ENCODE measurements around the gene EGFLAM.

The EGFLAM gene

GRCh38 chr5:38375423-38375822, 117.1 kb downstream of the EGFLAM start:
- DNase-seq (ENCODE audit: low spot score) (no peak), FAIRE-seq (no peak)

- no peak for FAIRE-seq
- DNase-seq (ENCODE audit: low spot score), result no peak
These were observed 118.0 kb downstream of the EGFLAM start for GRCh38 chr5:38376404-38376803.

GRCh38 chr5:38378579-38378978, 120.2 kb downstream of the EGFLAM start:
- DNase-seq (ENCODE audit: low spot score) (no peak), FAIRE-seq (no peak)

- FAIRE-seq (no peak), DNase-seq (ENCODE audit: low spot score) (no peak)
These were observed 121.1 kb downstream of the EGFLAM start for GRCh38 chr5:38379350-38379937.

- FAIRE-seq (no peak), DNase-seq (ENCODE audit: low spot score) (no peak)
These were observed 122.2 kb downstream of the EGFLAM start for GRCh38 chr5:38380537-38380936.

GRCh38 chr5:38381361-38381760, 123.0 kb downstream of the EGFLAM start:
- DNase-seq (ENCODE audit: low spot score), result no peak
- no peak for FAIRE-seq

GRCh38 chr5:38382898-38383297, 124.5 kb downstream of the EGFLAM start:
- FAIRE-seq (peak; percentile 85), DNase-seq (ENCODE audit: low spot score) (peak; percentile 70)

- FAIRE-seq (no peak), DNase-seq (ENCODE audit: low spot score) (no peak)
These were observed 125.3 kb downstream of the EGFLAM start for GRCh38 chr5:38383701-38384100.

GRCh38 chr5:38384396-38384795, 126.0 kb downstream of the EGFLAM start:
- FAIRE-seq (no peak), DNase-seq (ENCODE audit: low spot score) (no peak)

GRCh38 chr5:38387161-38387560, 128.8 kb downstream of the EGFLAM start:
- FAIRE-seq (no peak), DNase-seq (ENCODE audit: low spot score) (no peak)

GRCh38 chr5:38393636-38394035, 135.3 kb downstream of the EGFLAM start:
- no peak for FAIRE-seq
- no peak for DNase-seq (ENCODE audit: low spot score)

- DNase-seq (ENCODE audit: low spot score) (no peak), FAIRE-seq (no peak)
These were observed 138.4 kb downstream of the EGFLAM start for GRCh38 chr5:38396766-38397165.

- FAIRE-seq (no peak), DNase-seq (ENCODE audit: low spot score) (no peak)
These were observed 142.0 kb downstream of the EGFLAM start for GRCh38 chr5:38400365-38400764.

GRCh38 chr5:38401145-38401544, 142.8 kb downstream of the EGFLAM start:
- FAIRE-seq (no peak), DNase-seq (ENCODE audit: low spot score) (no peak)

- no peak for FAIRE-seq
- DNase-seq (ENCODE audit: low spot score), result no peak
These were observed 145.0 kb downstream of the EGFLAM start for GRCh38 chr5:38403406-38403805.

- DNase-seq (ENCODE audit: low spot score), result no peak
- no peak for FAIRE-seq
These were observed 145.7 kb downstream of the EGFLAM start for GRCh38 chr5:38403877-38404635.

GRCh38 chr5:38404667-38405276, 146.4 kb downstream of the EGFLAM start:
- DNase-seq (ENCODE audit: low spot score), result no peak
- no peak for FAIRE-seq

GRCh38 chr5:38408446-38409198, 150.3 kb downstream of the EGFLAM start:
- DNase-seq (ENCODE audit: low spot score), result no peak
- FAIRE-seq, result no peak

- no peak for FAIRE-seq
- no peak for DNase-seq (ENCODE audit: low spot score)
These were observed 152.1 kb downstream of the EGFLAM start for GRCh38 chr5:38410304-38410990.

- FAIRE-seq (no peak), DNase-seq (ENCODE audit: low spot score) (no peak)
These were observed 155.3 kb downstream of the EGFLAM start for GRCh38 chr5:38413696-38414095.

GRCh38 chr5:38414348-38414747, 156.0 kb downstream of the EGFLAM start:
- no peak for FAIRE-seq
- DNase-seq (ENCODE audit: low spot score), result no peak

All from RCC 7860 (cell line).